Amniotic epithelial cell (primary cell): Measurements from ENCODE around the gene LRRC8C.

Experiments used
- DNase-seq: peaks from one replicate; pipeline ENCODE4 v3.0.0-alpha.2; 2010; ENCODE audit warnings: low read depth

The LRRC8C gene

GRCh38 chr1:89732643-89733222 is 99.8 kb downstream of the LRRC8C start:
- DNase-seq, result no peak

GRCh38 chr1:89733748-89734147 is 100.8 kb downstream of the LRRC8C start:
- DNase-seq, result no peak

GRCh38 chr1:89734442-89734841 is 101.5 kb downstream of the LRRC8C start:
- no peak for DNase-seq

- DNase-seq, result no peak
Measured at GRCh38 chr1:89735479-89735878, 102.6 kb downstream of the LRRC8C start.

GRCh38 chr1:89736937-89737733 is 104.2 kb downstream of the LRRC8C start:
- DNase-seq, result no peak

GRCh38 chr1:89737985-89738510 is 105.1 kb downstream of the LRRC8C start:
- DNase-seq, result no peak

- DNase-seq, result no peak
Measured at GRCh38 chr1:89739013-89739843, 106.3 kb downstream of the LRRC8C start.

GRCh38 chr1:89739844-89740216 is 106.9 kb downstream of the LRRC8C start:
- no peak for DNase-seq

- no peak for DNase-seq
Measured at GRCh38 chr1:89743788-89744187, 110.9 kb downstream of the LRRC8C start.

GRCh38 chr1:89746424-89747149 is 113.7 kb downstream of the LRRC8C start:
- no peak for DNase-seq

GRCh38 chr1:89753761-89754160 is 120.8 kb downstream of the LRRC8C start:
- no peak for DNase-seq

GRCh38 chr1:89754518-89754917 is 121.6 kb downstream of the LRRC8C start:
- peak; percentile 74 for DNase-seq

GRCh38 chr1:89755591-89755990 is 122.7 kb downstream of the LRRC8C start:
- no peak for DNase-seq

GRCh38 chr1:89757532-89757931 is 124.6 kb downstream of the LRRC8C start:
- DNase-seq, result peak; percentile 27

GRCh38 chr1:89758156-89758555 is 125.2 kb downstream of the LRRC8C start:
- DNase-seq, result no peak

GRCh38 chr1:89759036-89759435 is 126.1 kb downstream of the LRRC8C start:
- DNase-seq, result no peak

GRCh38 chr1:89760496-89760895 is 127.6 kb downstream of the LRRC8C start:
- DNase-seq, result no peak

GRCh38 chr1:89761338-89761737 is 128.4 kb downstream of the LRRC8C start:
- no peak for DNase-seq

- DNase-seq, result no peak
Measured at GRCh38 chr1:89761901-89762300, 129.0 kb downstream of the LRRC8C start.

- DNase-seq, result no peak
Measured at GRCh38 chr1:89762386-89762778, 129.5 kb downstream of the LRRC8C start.

GRCh38 chr1:89762779-89763648 is 130.1 kb downstream of the LRRC8C start:
- peak; percentile 57 for DNase-seq
